ENCODE results near the gene SNED1. TPM values are rescaled to one million over a fixed set of nuclear protein-coding genes. Genes with fewer than 3 reads are reported as not detected.

SNED1 gene
- total RNA-seq: 62.7 and 114 TPM in 2 replicates

GRCh38 chr2:240997856-240998705 is at the start of gene SNED1:
TSS of gene SNED1 (plus strand) at chr2:240998618. CDS start at chr2:240998838, 220 bp downstream.

GRCh38 chr2:241102239-241102803 is 103.9 kb downstream of the SNED1 start, which contains the start of gene MTERF4:
TSS of gene MTERF4 (minus strand) at chr2:241102287. CDS start at chr2:241102273, 14 bp downstream.

Other genes starting within 250 kb of the SNED1 start
- under 0.01 TPM in 1 of 2 replicates, not detected in the other for gene KIF1A, start 178.4 kb upstream of the SNED1 start, total RNA-seq
- gene AGXT, start 129.8 kb upstream of the SNED1 start, total RNA-seq: not detected in 2 replicates
- not detected in 2 replicates for gene MAB21L4, start 102.5 kb upstream of the SNED1 start, total RNA-seq
- 0.26 and 0.63 TPM in 2 replicates for gene CROCC2, start 92.3 kb upstream of the SNED1 start, total RNA-seq
- 36.6 and 58.6 TPM in 2 replicates for gene MTERF4, start 103.7 kb downstream of the SNED1 start, total RNA-seq
- gene PASK, start 150.9 kb downstream of the SNED1 start, total RNA-seq: 2.5 and 3.9 TPM in 2 replicates
- gene PPP1R7, start 151.8 kb downstream of the SNED1 start, total RNA-seq: 115 and 132 TPM in 2 replicates
- 0.09 and 0.63 TPM in 2 replicates for gene ANO7, start 190.1 kb downstream of the SNED1 start, total RNA-seq

Measured in bronchial smooth muscle cell (primary cell).